CD14-positive monocyte (primary cell): ENCODE data around the gene MYO6. TPM values are rescaled to one million over a fixed set of nuclear protein-coding genes. Genes with fewer than 3 reads are reported as not detected.

ENCODE experiments used
- DNase-seq, 3 donors: peaks; one replicate each; pipeline ENCODE4 v3.0.0-alpha.2; 2011 to 2022
- H2AFZ ChIP-seq: 2 replicates; pipeline ENCODE4 v1.6.0; 2012; ENCODE audit warnings: mild to moderate bottlenecking, low read depth, low read length, inconsistent platforms; ENCODE audit not compliant: insufficient read depth, poor library complexity, severe bottlenecking
- H3K27ac ChIP-seq, 2 donors: 1 replicate in 1 of 2; 2 replicates in 1 of 2; pipeline ENCODE4 v1.5.1; 2012 to 2013; ENCODE audit warnings: low read length in 2 of 2, control low read depth in 1 of 2, inconsistent platforms in 1 of 2, low read depth in 1 of 2, mild to moderate bottlenecking in 1 of 2
- H3K27me3 ChIP-seq, 2 donors: one replicate each; pipeline versions ENCODE4 v1.6.0 to v1.6.1; 2011 to 2013; ENCODE audit warnings: low read length in 2 of 2; ENCODE audit not compliant: control insufficient read depth in 2 of 2, insufficient read depth in 2 of 2
- H3K36me3 ChIP-seq, 2 donors: replicated peaks in 1 of 2; 1 replicate in 1 of 2; 2 replicates in 1 of 2; pipeline versions ENCODE4 v1.5.1 to v1.6.1; 2012 to 2013; ENCODE audit warnings: low read length in 2 of 2, control low read depth in 1 of 2, inconsistent platforms in 1 of 2, mild to moderate bottlenecking in 1 of 2; ENCODE audit not compliant: insufficient read depth in 2 of 2, control insufficient read depth in 1 of 2
- H3K4me1 ChIP-seq, 2 donors: 1 replicate in 1 of 2; 2 replicates in 1 of 2; pipeline versions ENCODE4 v1.5.1 to v1.6.1; 2012 to 2013; ENCODE audit warnings: low read length in 2 of 2, control low read depth in 1 of 2, inconsistent platforms in 1 of 2, mild to moderate bottlenecking in 1 of 2, moderate library complexity in 1 of 2; ENCODE audit not compliant: insufficient read depth in 2 of 2, control insufficient read depth in 1 of 2
- H3K4me2 ChIP-seq: replicated peaks from 2 replicates; pipeline ENCODE3; 2012; ENCODE audit warnings: low read length, moderate library complexity, mild to moderate bottlenecking; ENCODE audit not compliant: poor library complexity, severe bottlenecking; ENCODE audit errors: extremely low read depth
- H3K4me3 ChIP-seq, 3 experiments: fragments of 200-600 bp in 1 of 3; sonication (generic) in 1 of 3; replicated peaks in 1 of 3; 1 replicate in 2 of 3; 2 replicates in 1 of 3; pipeline ENCODE4 v1.5.1; 2011 to 2013; ENCODE audit warnings: low read length in 3 of 3, mild to moderate bottlenecking in 3 of 3, control low read depth in 2 of 3, low read depth in 2 of 3, inconsistent platforms in 1 of 3, moderate library complexity in 1 of 3
- H3K79me2 ChIP-seq: 2 replicates; pipeline ENCODE4 v1.6.0; 2012; ENCODE audit warnings: mild to moderate bottlenecking, control low read depth, inconsistent platforms, low read length, moderate library complexity; ENCODE audit not compliant: insufficient read depth
- H3K9ac ChIP-seq: 2 replicates; pipeline ENCODE4 v1.6.0; 2017; ENCODE audit warnings: low read length, mild to moderate bottlenecking; ENCODE audit not compliant: insufficient read depth, poor library complexity, severe bottlenecking
- H3K9me3 ChIP-seq, 2 donors: replicated peaks in 1 of 2; 1 replicate in 1 of 2; 2 replicates in 1 of 2; pipeline versions ENCODE4 v1.5.1 to v1.6.1; 2012 to 2013; ENCODE audit warnings: low read length in 2 of 2, control low read depth in 1 of 2; ENCODE audit not compliant: control insufficient read depth in 1 of 2, insufficient read depth in 1 of 2
- H4K20me1 ChIP-seq: 2 replicates; pipeline ENCODE4 v1.6.0; 2012; ENCODE audit warnings: mild to moderate bottlenecking, low read length, control low read depth, moderate library complexity; ENCODE audit not compliant: insufficient read depth
- H3K27ac Mint-ChIP-seq, 7 donors: one replicate each; pipeline ENCODE4 v1.8.0; 2020; ENCODE audit warnings: mild to moderate bottlenecking in 7 of 7, mixed read lengths in 7 of 7, moderate library complexity in 6 of 7, inconsistent platforms in 2 of 7
- H3K27me3 Mint-ChIP-seq, 3 donors: one replicate each; pipeline ENCODE4 v1.8.0; 2021 to 2022; ENCODE audit warnings: low read depth in 3 of 3, mild to moderate bottlenecking in 3 of 3, mixed read lengths in 3 of 3, moderate library complexity in 3 of 3, inconsistent platforms in 1 of 3
- H3K36me3 Mint-ChIP-seq, 2 donors: one replicate each; pipeline ENCODE4 v1.8.0; 2020; ENCODE audit warnings: mixed read lengths in 2 of 2, inconsistent platforms in 1 of 2, mild to moderate bottlenecking in 1 of 2
- H3K4me1 Mint-ChIP-seq: one replicate; pipeline ENCODE4 v1.8.0; 2020; ENCODE audit warnings: mild to moderate bottlenecking, mixed read lengths
- H3K4me3 Mint-ChIP-seq, 2 donors: one replicate each; pipeline ENCODE4 v1.8.0; 2020; ENCODE audit warnings: mild to moderate bottlenecking in 2 of 2, mixed read lengths in 2 of 2, moderate library complexity in 1 of 2
- H3K9me3 Mint-ChIP-seq, 7 donors: one replicate each; pipeline ENCODE4 v1.8.0; 2020 to 2022; ENCODE audit warnings: mixed read lengths in 7 of 7, mild to moderate bottlenecking in 6 of 7, moderate library complexity in 6 of 7, inconsistent platforms in 2 of 7
- CTCF ChIP-seq: fragments of 200-600 bp; IDR thresholded peaks from one replicate; pipeline ENCODE4 v1.8.0; 2022; ENCODE audit warnings: antibody characterized with exemption, mild to moderate bottlenecking
- WGBS: methylation state at CpG from one replicate; pipeline ENCODE4 v1.1.5; 2013; ENCODE audit warnings: missing lambda C conversion rate; ENCODE audit not compliant: insufficient coverage; 5-methylcytosine and 5-hydroxymethylcytosine counted together
- intact Hi-C, 2 donors: fragments of 100-400 bp; cut with micrococcal nuclease; formaldehyde crosslinking; loops; one replicate each; pipeline versions ENCODE4 v1.15.0 to v1.15.1; 2023
- polyA plus RNA-seq, 3 donors: library from polyadenylated mRNA; depleted of rRNA in 1 of 3; unstranded in 2 of 3; stranded (reverse) in 1 of 3; fragments of 300-500 nt in 2 of 3; fragments of >200 nt in 1 of 3; fragmentation: Illumina TruSeq in 2 of 3; gene quantifications; 1 replicate in 2 of 3; 2 replicates in 1 of 3; pipeline ENCODE4 v1.2.3, GENCODE V29; 2012 to 2021

The MYO6 gene
- polyA plus RNA-seq, 3 donors = not detected

- Histone ChIP-seq H4K20me1 (no peaks in the 10 kb centered on the region), H3K9ac (no peak overlapping the region), H3K27me3 (no peaks in the 10 kb centered on the region), H3K79me2 (no peaks in the 10 kb centered on the region), H2AFZ (no peak overlapping the region), H3K27ac (no peak overlapping the region), H3K4me3 (no peak overlapping the region), H3K4me2 (no peak overlapping the region), H3K9me3 (peaks cover 0 to 12% of the 10 kb centered on the region in 2 donors), H3K4me1 (no peaks in the 10 kb centered on the region), H3K36me3 (no peaks in the 10 kb centered on the region)
- Mint-ChIP-seq H3K4me3 (no peak overlapping the region), H3K4me1 (no peaks in the 10 kb centered on the region), H3K27ac (no peak overlapping the region), H3K9me3 (peaks cover 2 to 12% (median 8%) of the 10 kb centered on the region in 7 donors), H3K36me3 (no peaks in the 10 kb centered on the region), H3K27me3 (peaks cover 0 to 1% (median 0%) of the 10 kb centered on the region in 3 donors)
- intact Hi-C loops = no loop called here
- no peak for TF ChIP-seq CTCF
- WGBS = 86% methylated on average over 6 of the region's 8 CpGs
- no peak for DNase-seq
Observed at GRCh38 chr6:75813476-75814250, 64.6 kb downstream of the MYO6 start.

GRCh38 chr6:75815756-75816155 lies 66.7 kb downstream of the MYO6 start:
- no CpG with 5 or more reads among the region's 1 CpG for WGBS
- H3K4me2 ChIP-seq = no peak overlapping the region
- H3K9me3 Mint-ChIP-seq = peaks cover 0 to 10% (median 5%) of the 10 kb centered on the region in 7 donors
- H3K27me3 ChIP-seq = no peaks in the 10 kb centered on the region
- intact Hi-C loops = no loop called here
- H3K79me2 ChIP-seq = no peaks in the 10 kb centered on the region
- H4K20me1 ChIP-seq = no peaks in the 10 kb centered on the region
- H3K36me3 ChIP-seq = no peaks in the 10 kb centered on the region
- no peaks in the 10 kb centered on the region for H3K4me1 Mint-ChIP-seq
- no peak overlapping the region for H3K27ac ChIP-seq
- no peak overlapping the region for H3K9ac ChIP-seq
- H3K4me3 Mint-ChIP-seq = no peak overlapping the region
- TF ChIP-seq CTCF = no peak
- H3K4me1 ChIP-seq = no peaks in the 10 kb centered on the region
- DNase-seq = no peak
- H3K36me3 Mint-ChIP-seq = no peaks in the 10 kb centered on the region
- no peak overlapping the region for H3K27ac Mint-ChIP-seq
- H2AFZ ChIP-seq = no peak overlapping the region
- H3K27me3 Mint-ChIP-seq = peaks cover 0 to 3% (median 0%) of the 10 kb centered on the region in 3 donors
- no peak overlapping the region for H3K4me3 ChIP-seq
- H3K9me3 ChIP-seq = peaks cover 0 to 9% of the 10 kb centered on the region in 2 donors
